ENCODE measurements around the gene NDUFA7.
"Not testable (repeated sequence)": the region's sequence is repeated elsewhere in the genome, so short reads cannot be mapped to it uniquely, and the experiment has no call there.

Gene NDUFA7

GRCh38 chr19:8342316-8342683, 21.1 kb upstream of the NDUFA7 start:
- DNase-seq (ENCODE audit: low spot score) = no peak

- not testable (repeated sequence) for DNase-seq (ENCODE audit: low spot score)
Measured at GRCh38 chr19:8341504-8341903, 20.3 kb upstream of the NDUFA7 start.

- DNase-seq (ENCODE audit: low spot score) = no peak
Measured at GRCh38 chr19:8340341-8341096, 19.3 kb upstream of the NDUFA7 start.

- no peak for DNase-seq (ENCODE audit: low spot score)
Measured at GRCh38 chr19:8338835-8339234, 17.7 kb upstream of the NDUFA7 start.

GRCh38 chr19:8337728-8338127, 16.6 kb upstream of the NDUFA7 start:
- no peak for DNase-seq (ENCODE audit: low spot score)

GRCh38 chr19:8336660-8337059, 15.5 kb upstream of the NDUFA7 start:
- no peak for DNase-seq (ENCODE audit: low spot score)

DNA sequence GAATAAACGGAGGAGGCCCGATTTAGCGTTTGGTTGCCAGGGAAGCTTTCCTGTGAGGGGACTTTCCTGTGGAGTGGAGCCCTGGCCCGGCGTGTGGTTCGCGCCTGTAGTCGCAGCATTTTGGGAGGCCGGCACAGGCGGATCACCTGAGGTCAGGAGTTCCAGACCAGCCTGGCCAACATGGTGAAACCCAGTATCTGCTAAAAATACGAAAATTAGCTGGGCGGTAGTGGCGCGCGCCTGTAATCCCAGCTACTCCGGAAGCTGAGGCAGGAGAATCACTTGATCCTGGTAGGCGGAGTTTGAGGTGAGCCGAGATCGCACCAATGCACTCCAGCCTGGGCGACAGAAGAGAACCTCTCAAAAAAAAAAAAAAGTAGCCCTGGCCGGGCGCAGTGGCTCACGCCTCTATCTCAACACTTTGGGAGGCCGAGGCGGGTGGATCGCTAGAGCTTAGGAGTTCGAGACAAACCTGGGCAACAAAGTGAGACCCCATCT, 14.9 kb upstream of the NDUFA7 start:
- no peak for DNase-seq (ENCODE audit: low spot score)

GRCh38 chr19:8335343-8336071, 14.3 kb upstream of the NDUFA7 start:
- no peak for DNase-seq (ENCODE audit: low spot score)

DNA sequence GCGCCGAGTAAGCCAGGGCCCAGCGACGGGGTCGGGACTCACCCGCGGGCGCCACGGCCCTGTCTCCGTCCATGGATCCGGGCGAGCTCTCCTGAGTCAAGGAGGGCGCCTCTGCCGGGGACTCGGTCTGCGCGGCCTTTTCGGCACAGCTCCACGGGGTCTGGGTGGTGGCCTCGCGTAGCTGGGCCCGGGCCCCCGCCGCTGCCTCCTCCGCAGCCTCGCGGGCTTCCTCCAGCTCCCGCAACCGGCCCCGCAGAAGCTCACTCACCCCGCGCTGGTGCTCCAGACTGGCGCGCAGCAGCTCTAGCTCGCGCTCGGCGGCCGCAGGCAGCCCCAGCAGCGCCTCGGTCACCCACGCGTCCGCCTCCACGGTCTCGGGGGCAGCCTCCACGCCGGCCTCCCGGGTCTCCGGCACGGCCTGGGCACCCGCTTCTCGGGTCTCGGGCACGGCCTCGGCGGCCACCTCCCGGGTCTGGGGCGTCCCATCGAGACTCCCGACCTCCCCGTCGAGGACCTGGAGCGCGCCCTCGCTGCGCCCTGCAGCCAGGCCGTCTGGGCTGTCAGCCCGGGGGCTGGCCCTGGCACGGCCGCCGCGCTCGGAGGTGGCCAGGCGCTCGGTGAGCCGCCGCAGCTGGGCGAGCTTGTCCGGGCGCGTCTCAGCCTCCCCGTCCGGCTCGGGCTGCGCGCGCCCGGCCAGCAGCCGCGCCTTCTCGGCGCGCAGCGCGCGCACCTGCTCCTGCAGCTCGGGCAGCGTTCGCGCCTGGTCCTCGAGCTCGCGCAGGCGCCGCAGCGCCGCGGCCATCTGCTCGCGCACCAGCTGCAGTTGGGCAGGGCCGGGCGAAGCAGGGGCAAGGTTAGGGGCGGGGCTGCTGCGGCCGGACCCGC, 13.5 kb upstream of the NDUFA7 start:
- peak; percentile 63 for DNase-seq (ENCODE audit: low spot score)

DNA sequence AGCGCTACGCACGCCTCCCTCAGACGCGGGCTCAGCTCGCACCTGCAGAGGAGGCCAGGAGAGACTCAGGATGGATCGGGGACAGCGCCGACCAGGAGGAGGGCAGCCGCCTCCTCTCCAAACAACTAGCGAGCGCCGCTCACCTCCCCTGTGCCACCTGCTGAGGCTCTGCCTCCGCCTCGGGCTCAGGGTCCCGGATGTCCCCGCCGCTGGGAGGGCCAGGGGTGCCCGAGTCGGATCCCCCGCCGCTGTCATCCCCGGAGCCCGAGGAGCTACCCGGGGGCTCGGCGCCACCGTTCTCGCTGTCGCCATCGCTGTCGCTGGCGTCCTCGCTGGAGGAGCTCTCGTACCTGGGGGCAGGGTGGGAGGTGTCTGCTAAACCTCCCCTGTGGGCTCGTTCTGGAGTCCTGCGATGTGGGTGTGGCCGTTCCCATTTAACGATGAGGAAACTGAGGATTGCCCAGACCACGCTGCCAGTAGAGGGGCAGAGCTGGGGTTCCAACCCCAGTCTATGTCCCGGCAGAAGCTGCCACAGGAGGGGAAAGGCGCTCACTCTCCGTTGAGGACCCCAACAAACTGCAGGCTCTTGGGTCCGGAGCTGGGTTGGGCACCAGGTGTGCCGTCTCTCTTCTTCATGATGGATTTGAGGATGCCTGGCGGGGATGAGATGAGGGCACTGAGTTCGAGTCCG, 12.7 kb upstream of the NDUFA7 start:
- no peak for DNase-seq (ENCODE audit: low spot score)

- no peak for DNase-seq (ENCODE audit: low spot score)
Measured at GRCh38 chr19:8332976-8333766, 12.0 kb upstream of the NDUFA7 start.

DNA sequence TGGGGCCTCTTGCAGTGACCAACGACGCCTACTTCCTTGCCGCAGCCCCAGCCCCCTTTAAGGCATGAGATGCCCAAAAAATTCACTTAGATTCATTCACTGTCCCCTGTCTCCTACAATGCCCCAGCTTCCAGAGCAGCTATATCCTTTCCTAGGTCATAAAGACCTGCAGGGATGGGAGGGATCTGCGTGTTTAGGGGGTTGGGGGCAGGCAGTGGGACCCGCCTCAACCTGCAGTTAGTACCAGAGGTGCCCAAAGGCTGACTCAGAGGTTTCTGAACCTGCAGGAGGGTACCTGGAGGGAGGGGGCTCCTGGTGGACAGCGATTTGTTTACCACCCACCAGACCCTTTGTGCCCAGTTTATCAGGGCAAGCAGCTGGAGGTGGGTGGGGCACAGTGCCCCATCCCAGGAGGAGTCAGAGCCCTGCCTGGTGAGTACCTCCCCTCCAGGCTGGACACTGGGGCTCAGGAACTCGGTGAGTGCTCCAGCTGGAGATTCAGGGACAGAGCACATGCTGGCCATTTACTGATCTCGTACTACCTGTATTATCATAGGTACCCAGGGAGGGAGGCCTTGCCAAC, 10.2 kb upstream of the NDUFA7 start:
- DNase-seq (ENCODE audit: low spot score) = no peak

DNA sequence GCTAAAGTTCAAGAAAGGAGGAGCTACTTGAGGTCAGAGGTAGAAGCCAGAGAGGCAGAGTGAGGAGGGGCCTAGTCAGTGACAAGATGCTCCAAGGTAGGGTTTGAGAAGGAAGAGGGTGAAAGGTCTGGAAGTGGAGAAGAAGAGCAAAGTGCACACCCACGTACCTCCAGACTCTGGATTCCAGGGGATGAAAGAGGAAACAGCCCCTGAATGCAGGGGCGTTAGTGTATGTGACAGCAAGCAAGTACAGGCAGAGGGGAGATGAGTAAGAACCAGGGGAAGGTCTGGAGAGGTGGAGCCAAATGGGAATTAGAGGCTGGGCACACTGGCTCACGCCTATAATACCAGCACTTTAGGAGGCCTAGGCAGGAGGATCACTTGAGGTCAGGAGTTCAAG, 8.8 kb upstream of the NDUFA7 start:
- DNase-seq (ENCODE audit: low spot score) = no peak

- no peak for DNase-seq (ENCODE audit: low spot score)
Measured at GRCh38 chr19:8325454-8325853, 4.3 kb upstream of the NDUFA7 start.

DNA sequence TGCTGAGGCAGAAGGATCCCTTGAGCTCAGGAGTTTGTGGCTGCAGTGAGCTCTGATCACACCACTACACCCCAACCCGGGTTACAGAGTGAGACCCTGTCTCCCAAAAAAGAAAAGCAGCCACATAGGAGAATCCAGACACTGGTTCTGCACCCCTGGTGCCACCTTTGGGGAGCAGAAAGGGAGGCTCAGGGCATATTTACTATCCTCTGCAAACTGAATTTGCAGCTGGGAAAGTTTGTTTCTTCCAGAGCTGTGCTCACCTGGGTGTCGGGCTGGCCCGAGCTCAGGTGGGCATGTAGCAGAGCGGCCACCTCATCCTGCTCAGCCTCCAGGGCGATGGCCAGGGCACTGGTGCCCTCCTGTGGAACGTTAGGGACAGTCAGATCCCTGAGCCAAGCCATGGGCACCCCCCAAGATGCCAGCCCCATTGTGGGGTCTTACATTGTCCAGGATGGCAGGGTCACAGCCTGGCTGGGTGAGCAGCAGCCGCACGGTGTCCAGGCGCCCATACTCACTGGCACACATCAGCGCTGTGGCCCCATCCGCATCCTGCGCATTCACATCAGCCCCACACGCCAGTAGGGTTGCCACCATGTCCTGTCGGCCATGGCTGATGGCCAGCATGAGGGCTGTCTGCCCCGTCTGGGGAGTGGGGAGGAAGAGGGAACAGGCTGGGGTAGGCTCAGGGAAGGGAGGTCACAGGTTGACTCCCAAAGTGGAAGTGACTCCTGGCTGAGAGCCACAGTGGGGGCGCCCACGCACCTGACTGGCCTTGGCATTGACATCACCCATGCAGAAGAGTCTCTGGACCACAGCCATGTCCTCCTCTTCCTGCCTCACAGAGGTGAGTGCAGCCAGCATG, 3.2 kb upstream of the NDUFA7 start:
- no peak for DNase-seq (ENCODE audit: low spot score)

DNA sequence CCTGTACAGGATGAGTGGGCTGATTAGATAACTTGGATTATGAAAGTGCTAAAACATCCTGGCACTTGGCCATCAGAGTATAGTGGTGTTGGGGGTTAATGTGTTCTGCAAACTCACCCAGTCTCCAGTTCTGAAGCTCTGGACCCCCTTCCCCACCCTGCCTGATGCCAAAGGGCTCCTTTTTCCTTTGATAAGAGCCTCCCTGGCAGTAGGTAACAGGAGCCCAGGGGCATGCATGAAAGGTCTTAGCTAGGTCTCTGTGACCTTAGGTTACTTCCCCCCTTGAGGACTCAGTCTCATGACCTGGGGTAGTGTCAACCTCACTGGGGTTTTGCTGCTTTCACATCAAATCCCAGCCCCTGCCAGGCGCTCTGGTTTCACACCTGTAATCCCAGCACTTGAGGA, 2.6 kb upstream of the NDUFA7 start:
- no peak for DNase-seq (ENCODE audit: low spot score)

DNA sequence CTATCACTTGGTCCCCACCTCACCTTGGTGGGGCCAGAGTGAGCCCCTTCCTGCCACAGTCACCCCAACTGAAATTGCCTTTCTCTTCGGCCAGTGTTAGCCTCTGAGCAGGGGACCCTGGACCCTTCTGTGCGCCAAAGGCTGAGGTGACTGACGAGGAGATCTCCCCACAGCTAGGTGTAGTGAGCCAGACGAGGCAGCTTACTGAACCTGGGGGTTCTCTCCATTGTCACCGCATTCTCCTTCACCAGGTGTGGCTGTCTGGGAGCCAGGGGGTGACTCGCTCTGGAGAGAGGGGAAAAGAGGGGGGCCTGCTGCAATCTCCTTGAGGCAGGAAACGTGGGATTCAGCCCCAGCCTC, 1.4 kb upstream of the NDUFA7 start:
- no peak for DNase-seq (ENCODE audit: low spot score)

- DNase-seq (ENCODE audit: low spot score) = no peak
Measured at GRCh38 chr19:8321986-8322637, 937 bp upstream of the NDUFA7 start.

DNA sequence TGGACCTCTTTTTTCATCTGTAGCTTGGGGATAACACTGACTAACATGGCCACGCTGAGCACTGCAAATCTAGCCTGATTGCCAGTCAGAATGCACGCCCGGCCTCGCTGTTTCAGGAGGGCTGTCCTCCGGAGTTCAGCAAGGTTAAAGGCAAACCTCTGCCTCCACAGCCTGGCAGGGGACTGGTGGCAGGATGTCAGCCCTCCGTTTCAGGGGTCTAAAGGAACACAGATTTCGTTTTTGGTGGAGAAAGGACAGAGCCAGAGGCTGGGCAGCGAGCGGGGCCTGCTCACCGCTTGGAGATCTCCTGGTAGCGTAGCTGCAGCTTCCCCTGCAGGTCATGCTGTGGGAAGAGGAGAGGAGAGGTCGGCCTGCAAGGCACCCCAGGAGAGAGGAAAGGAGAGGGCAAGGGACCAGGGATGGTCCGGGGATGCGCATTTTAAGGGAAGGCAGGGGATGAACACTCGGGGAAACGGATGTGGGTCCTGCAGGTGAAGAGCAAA, 560 bp downstream of the NDUFA7 start:
- no peak for DNase-seq (ENCODE audit: low spot score)
